ENCODE measurements around the gene FOXP1. TPM values are rescaled to one million over a fixed set of nuclear protein-coding genes. Genes with fewer than 3 reads are reported as not detected.

The FOXP1 gene
- total RNA-seq, 1 donor from 2014 or later = 27.3 TPM

GRCh38 chr3:71466483-71466882 lies 117.0 kb downstream of the FOXP1 start:
- no peaks in the 10 kb centered on the region for H3K27me3 Mint-ChIP-seq (ENCODE audit: insufficient read depth, low read depth)
- H3K4me3 Mint-ChIP-seq = no peak overlapping the region
- Histone ChIP-seq H3K27me3 (no peaks in the 10 kb centered on the region), H3K4me2 (no peak overlapping the region), H3F3A (ENCODE audit: low read depth) (no peaks in the 10 kb centered on the region), H3K4me1 (peaks cover 27% of the 10 kb centered on the region), H3K27ac (no peak overlapping the region), H4K20me1 (ENCODE audit: low read depth) (no peaks in the 10 kb centered on the region), H3K9ac (no peak overlapping the region), H3K9me3 (ENCODE audit: low read depth) (no peaks in the 10 kb centered on the region), H3K79me2 (ENCODE audit: low read depth) (no peaks in the 10 kb centered on the region), H3K36me3 (no peaks in the 10 kb centered on the region), H2AFZ (replicated peaks) (no peak overlapping the region), H3K4me3 (no peak overlapping the region)
- DNase-seq (ENCODE audit: low spot score) = no peak
- H3K9me3 Mint-ChIP-seq = peaks cover 2% of the 10 kb centered on the region
- no peak overlapping the region for H3K27ac Mint-ChIP-seq
- TF ChIP-seq EZH2 (IDR thresholded peaks at IDR 0.05) (no peak), EZH2phosphoT487 (IDR thresholded peaks at IDR 0.05) (no peak), CTCF (IDR thresholded peaks at IDR 0.05) (no peak)
- peaks cover 9% of the 10 kb centered on the region for H3K36me3 Mint-ChIP-seq
- H3K4me1 Mint-ChIP-seq = peaks cover 7% of the 10 kb centered on the region

- TF ChIP-seq EZH2phosphoT487 (IDR thresholded peaks at IDR 0.05) (no peak), EZH2 (IDR thresholded peaks at IDR 0.05) (no peak)
- Mint-ChIP-seq H3K27me3 (ENCODE audit: insufficient read depth, low read depth) (no peaks in the 10 kb centered on the region), H3K9me3 (peaks cover 2% of the 10 kb centered on the region), H3K4me1 (peaks cover 7% of the 10 kb centered on the region), H3K36me3 (peaks cover 14% of the 10 kb centered on the region), H3K4me3 (no peak overlapping the region), H3K27ac (no peak overlapping the region)
- Histone ChIP-seq H3K27me3 (no peaks in the 10 kb centered on the region), H3K79me2 (ENCODE audit: low read depth) (no peaks in the 10 kb centered on the region), H3K9me3 (ENCODE audit: low read depth) (no peaks in the 10 kb centered on the region), H4K20me1 (ENCODE audit: low read depth) (no peaks in the 10 kb centered on the region), H3F3A (ENCODE audit: low read depth) (no peaks in the 10 kb centered on the region), H3K27ac (no peak overlapping the region), H3K4me3 (no peak overlapping the region), H3K4me1 (peaks cover 27% of the 10 kb centered on the region), H2AFZ (replicated peaks) (no peak overlapping the region), H3K36me3 (no peaks in the 10 kb centered on the region), H3K4me2 (no peak overlapping the region), H3K9ac (no peak overlapping the region)
- no peak for DNase-seq (ENCODE audit: low spot score)
These were observed 118.0 kb downstream of the FOXP1 start for GRCh38 chr3:71465371-71466036.

- Histone ChIP-seq H3K27ac (no peak overlapping the region), H3K9ac (no peak overlapping the region)
- no peaks in the 10 kb centered on the region for H3K27me3 Mint-ChIP-seq (ENCODE audit: insufficient read depth, low read depth)
These were observed 118.9 kb downstream of the FOXP1 start for GRCh38 chr3:71464613-71465012.

More at GRCh38 chr3:71464613-71465012, 118.9 kb downstream of the FOXP1 start:
- Histone ChIP-seq H2AFZ (replicated peaks) (no peak overlapping the region), H3K4me2 (no peak overlapping the region), H3F3A (ENCODE audit: low read depth) (no peaks in the 10 kb centered on the region), H3K36me3 (no peaks in the 10 kb centered on the region), H3K4me3 (no peak overlapping the region), H4K20me1 (ENCODE audit: low read depth) (no peaks in the 10 kb centered on the region), H3K9me3 (ENCODE audit: low read depth) (no peaks in the 10 kb centered on the region), H3K79me2 (ENCODE audit: low read depth) (no peaks in the 10 kb centered on the region), H3K27me3 (no peaks in the 10 kb centered on the region), H3K4me1 (peaks cover 25% of the 10 kb centered on the region)
- Mint-ChIP-seq H3K27ac (no peak overlapping the region), H3K36me3 (peaks cover 14% of the 10 kb centered on the region), H3K4me3 (no peak overlapping the region), H3K4me1 (peaks cover 7% of the 10 kb centered on the region), H3K9me3 (peaks cover 2% of the 10 kb centered on the region)
- no peak for DNase-seq (ENCODE audit: low spot score)
- TF ChIP-seq EZH2phosphoT487 (IDR thresholded peaks at IDR 0.05) (no peak), CTCF (IDR thresholded peaks at IDR 0.05) (no peak), EZH2 (IDR thresholded peaks at IDR 0.05) (no peak)

Data from neural progenitor cell (in vitro differentiated cells).